HEK293 (cell line): ENCODE results near the gene HOXD10.
A peak's percentile ranks its signal among the peaks of the same experiment; 100 is the strongest.

ENCODE experiments used
- BCL11A ChIP-seq: fragments of 450-650 bp; formaldehyde crosslinking; IDR thresholded peaks from 2 replicates; pipeline ENCODE4 v1.5.1; 2016; ENCODE audit warnings: low read depth, missing biosample characterization, missing genetic modification characterization
- GLIS2 ChIP-seq: fragments of 450-650 bp; formaldehyde crosslinking; IDR thresholded peaks from 2 replicates; pipeline ENCODE4 v1.5.1; 2016; ENCODE audit warnings: missing biosample characterization, missing genetic modification characterization
- TCF7L2 ChIP-seq: IDR thresholded peaks from 2 replicates; pipeline ENCODE4 v1.6.1; 2011; ENCODE audit warnings: low read depth, mild to moderate bottlenecking, inconsistent platforms, low read length, moderate library complexity, borderline replicate concordance
- YY2 ChIP-seq: fragments of 450-650 bp; formaldehyde crosslinking; IDR thresholded peaks from 2 replicates; pipeline ENCODE4 v1.5.1; 2016; ENCODE audit warnings: missing biosample characterization, missing genetic modification characterization
- ZNF132 ChIP-seq: fragments of 450-650 bp; formaldehyde crosslinking; IDR thresholded peaks from 2 replicates; pipeline ENCODE4 v1.5.1; 2017; ENCODE audit warnings: missing biosample characterization, missing genetic modification characterization, borderline replicate concordance
- ZNF202 ChIP-seq: fragments of 450-650 bp; formaldehyde crosslinking; IDR thresholded peaks from 2 replicates; pipeline ENCODE4 v1.5.1; 2016; ENCODE audit warnings: missing biosample characterization, missing genetic modification characterization, borderline replicate concordance
- ZNF239 ChIP-seq: fragments of 450-650 bp; formaldehyde crosslinking; IDR thresholded peaks from 2 replicates; pipeline ENCODE4 v1.5.1; 2016; ENCODE audit warnings: missing biosample characterization, missing genetic modification characterization
- ZNF292 ChIP-seq: fragments of 450-650 bp; formaldehyde crosslinking; IDR thresholded peaks from 2 replicates; pipeline ENCODE4 v1.5.1; 2016; ENCODE audit warnings: low read depth, missing biosample characterization, missing genetic modification characterization, borderline replicate concordance
- ZNF324 ChIP-seq: fragments of 450-650 bp; formaldehyde crosslinking; IDR thresholded peaks from 2 replicates; pipeline ENCODE4 v1.5.1; 2016; ENCODE audit warnings: missing biosample characterization, missing genetic modification characterization
- ZNF341 ChIP-seq: fragments of 450-650 bp; formaldehyde crosslinking; IDR thresholded peaks from 2 replicates; pipeline ENCODE4; 2016; ENCODE audit warnings: low read depth, missing biosample characterization, missing genetic modification characterization
- ZNF394 ChIP-seq: fragments of 450-650 bp; formaldehyde crosslinking; IDR thresholded peaks from 2 replicates; pipeline ENCODE4 v1.5.1; 2016; ENCODE audit warnings: missing biosample characterization, missing genetic modification characterization, mild to moderate bottlenecking, moderate library complexity, borderline replicate concordance
- ZNF423 ChIP-seq: fragments of 450-650 bp; formaldehyde crosslinking; IDR thresholded peaks from 2 replicates; pipeline ENCODE4 v1.5.1; 2016; ENCODE audit warnings: missing biosample characterization, missing genetic modification characterization
- ZNF514 ChIP-seq: fragments of 450-650 bp; formaldehyde crosslinking; IDR thresholded peaks from 2 replicates; pipeline ENCODE4 v1.5.1; 2016; ENCODE audit warnings: missing biosample characterization, missing genetic modification characterization
- ZNF560 ChIP-seq: fragments of 450-650 bp; formaldehyde crosslinking; IDR thresholded peaks from 2 replicates; pipeline ENCODE4 v1.5.1; 2017; ENCODE audit warnings: missing biosample characterization, missing genetic modification characterization, borderline replicate concordance
- ZNF571 ChIP-seq: fragments of 450-650 bp; formaldehyde crosslinking; IDR thresholded peaks from 2 replicates; pipeline ENCODE4 v1.5.0; 2017; ENCODE audit warnings: missing biosample characterization, missing genetic modification characterization
- ZNF660 ChIP-seq: fragments of 450-650 bp; IDR thresholded peaks from 2 replicates; pipeline ENCODE4 v1.5.1; 2018; ENCODE audit warnings: missing biosample characterization, mild to moderate bottlenecking, missing genetic modification characterization
- ZNF670 ChIP-seq: fragments of 450-650 bp; formaldehyde crosslinking; IDR thresholded peaks from 2 replicates; pipeline ENCODE4 v1.5.1; 2016; ENCODE audit warnings: missing biosample characterization, missing genetic modification characterization, low read depth
- ZNF701 ChIP-seq: fragments of 450-650 bp; formaldehyde crosslinking; IDR thresholded peaks from 2 replicates; pipeline ENCODE4 v1.5.1; 2016; ENCODE audit warnings: missing biosample characterization, missing genetic modification characterization
- ZNF791 ChIP-seq: fragments of 450-650 bp; formaldehyde crosslinking; IDR thresholded peaks from 2 replicates; pipeline ENCODE4 v1.5.1; 2016; ENCODE audit warnings: missing biosample characterization, missing genetic modification characterization
- ZSCAN23 ChIP-seq: fragments of 450-650 bp; formaldehyde crosslinking; IDR thresholded peaks from 2 replicates; pipeline ENCODE4 v1.5.1; 2016; ENCODE audit warnings: missing biosample characterization, missing genetic modification characterization
- ZXDB ChIP-seq: fragments of 450-650 bp; formaldehyde crosslinking; IDR thresholded peaks from 2 replicates; pipeline ENCODE4 v1.5.1; 2016; ENCODE audit warnings: missing biosample characterization, missing genetic modification characterization
- TF ChIP-seq, protein P1 (sequence below): fragments of 450-650 bp; formaldehyde crosslinking; IDR thresholded peaks from 2 replicates; pipeline ENCODE4 v1.5.1; 2016; ENCODE audit warnings: missing biosample characterization, missing genetic modification characterization
- TF ChIP-seq, protein P2 (sequence below): fragments of 450-650 bp; formaldehyde crosslinking; IDR thresholded peaks from 2 replicates; pipeline ENCODE4 v1.5.1; 2017; ENCODE audit warnings: missing biosample characterization, missing genetic modification characterization
- TF ChIP-seq, protein P3 (sequence below): fragments of 450-650 bp; formaldehyde crosslinking; IDR thresholded peaks from 2 replicates; pipeline ENCODE4 v1.5.1; 2016; ENCODE audit warnings: missing biosample characterization, missing genetic modification characterization, borderline replicate concordance
- TF ChIP-seq, protein P4 (sequence below): fragments of 450-650 bp; formaldehyde crosslinking; IDR thresholded peaks from 2 replicates; pipeline ENCODE4 v1.5.1; 2016; ENCODE audit warnings: missing biosample characterization, missing genetic modification characterization, borderline replicate concordance
- TF ChIP-seq, protein P5 (sequence below): fragments of 450-650 bp; formaldehyde crosslinking; conservative IDR thresholded peaks from 2 replicates; pipeline ENCODE4 v1.5.1; 2016; ENCODE audit warnings: low read depth, missing biosample characterization, missing genetic modification characterization

HOXD10 gene

DNA sequence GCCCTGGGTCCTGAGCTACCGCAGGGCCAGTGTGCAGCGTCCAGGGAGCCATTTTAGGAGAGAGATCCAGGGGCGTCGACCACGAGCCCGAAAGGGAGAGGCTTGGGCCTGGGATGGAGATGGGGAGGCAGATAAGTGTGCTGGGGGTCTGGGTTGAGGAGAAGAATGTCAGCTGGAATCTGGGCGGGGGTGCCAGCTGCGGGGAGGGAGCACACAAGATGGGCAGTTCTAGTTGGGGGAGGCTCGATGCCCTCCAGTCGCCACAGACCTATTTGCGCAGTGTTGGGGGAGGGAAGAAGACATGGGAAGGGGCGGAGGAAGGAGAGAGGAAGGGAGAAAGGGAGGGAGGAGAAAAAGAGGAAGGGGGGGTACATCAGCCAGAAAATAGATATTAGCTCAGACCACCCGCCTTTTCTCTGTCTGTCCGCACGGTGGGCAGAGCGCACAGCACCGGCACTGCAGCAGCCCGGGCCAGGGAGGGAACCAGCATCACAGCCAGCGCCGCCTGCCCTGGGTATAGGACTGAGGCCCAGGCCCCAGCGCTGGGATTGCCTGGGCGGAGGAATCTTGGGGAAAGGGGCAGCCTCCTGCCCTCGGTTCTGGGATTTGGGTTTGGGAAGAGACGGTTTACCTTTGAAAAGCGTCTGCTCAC lies 11.4 kb upstream of the HOXD10 start (continued):
- TF ChIP-seq, protein P1, sequence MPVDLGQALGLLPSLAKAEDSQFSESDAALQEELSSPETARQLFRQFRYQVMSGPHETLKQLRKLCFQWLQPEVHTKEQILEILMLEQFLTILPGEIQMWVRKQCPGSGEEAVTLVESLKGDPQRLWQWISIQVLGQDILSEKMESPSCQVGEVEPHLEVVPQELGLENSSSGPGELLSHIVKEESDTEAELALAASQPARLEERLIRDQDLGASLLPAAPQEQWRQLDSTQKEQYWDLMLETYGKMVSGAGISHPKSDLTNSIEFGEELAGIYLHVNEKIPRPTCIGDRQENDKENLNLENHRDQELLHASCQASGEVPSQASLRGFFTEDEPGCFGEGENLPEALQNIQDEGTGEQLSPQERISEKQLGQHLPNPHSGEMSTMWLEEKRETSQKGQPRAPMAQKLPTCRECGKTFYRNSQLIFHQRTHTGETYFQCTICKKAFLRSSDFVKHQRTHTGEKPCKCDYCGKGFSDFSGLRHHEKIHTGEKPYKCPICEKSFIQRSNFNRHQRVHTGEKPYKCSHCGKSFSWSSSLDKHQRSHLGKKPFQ (tag by site-specific recombination): no peak
- TF ChIP-seq ZXDB (tag by site-specific recombination) (peak; percentile 70), ZNF560 (no peak), TCF7L2 (no peak), ZNF324 (no peak), ZNF660 (tag by site-specific recombination) (0 out of 2 replicates have a peak, but pooled peaks have one; percentile 35), GLIS2 (peak; percentile 74), ZNF514 (no peak), ZNF132 (tag by site-specific recombination) (no peak), ZNF701 (no peak), ZNF670 (no peak), YY2 (tag by site-specific recombination) (no peak; the same call in 1 of the 2 replicates), ZNF571 (tag by site-specific recombination) (no peak), ZNF292 (no peak), ZNF202 (tag by site-specific recombination) (no peak), ZNF394 (tag by site-specific recombination) (no peak), ZNF791 (no peak), BCL11A (tag by site-specific recombination) (0 out of 2 replicates have a peak, but pooled peaks have one; percentile 50), ZSCAN23 (tag by site-specific recombination) (no peak), ZNF341 (peak; percentile 95), ZNF239 (no peak), ZNF423 (no peak)
- TF ChIP-seq, protein P2, sequence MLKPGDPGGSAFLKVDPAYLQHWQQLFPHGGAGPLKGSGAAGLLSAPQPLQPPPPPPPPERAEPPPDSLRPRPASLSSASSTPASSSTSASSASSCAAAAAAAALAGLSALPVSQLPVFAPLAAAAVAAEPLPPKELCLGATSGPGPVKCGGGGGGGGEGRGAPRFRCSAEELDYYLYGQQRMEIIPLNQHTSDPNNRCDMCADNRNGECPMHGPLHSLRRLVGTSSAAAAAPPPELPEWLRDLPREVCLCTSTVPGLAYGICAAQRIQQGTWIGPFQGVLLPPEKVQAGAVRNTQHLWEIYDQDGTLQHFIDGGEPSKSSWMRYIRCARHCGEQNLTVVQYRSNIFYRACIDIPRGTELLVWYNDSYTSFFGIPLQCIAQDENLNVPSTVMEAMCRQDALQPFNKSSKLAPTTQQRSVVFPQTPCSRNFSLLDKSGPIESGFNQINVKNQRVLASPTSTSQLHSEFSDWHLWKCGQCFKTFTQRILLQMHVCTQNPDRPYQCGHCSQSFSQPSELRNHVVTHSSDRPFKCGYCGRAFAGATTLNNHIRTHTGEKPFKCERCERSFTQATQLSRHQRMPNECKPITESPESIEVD (tag by site-specific recombination): no peak
- TF ChIP-seq, protein P3, sequence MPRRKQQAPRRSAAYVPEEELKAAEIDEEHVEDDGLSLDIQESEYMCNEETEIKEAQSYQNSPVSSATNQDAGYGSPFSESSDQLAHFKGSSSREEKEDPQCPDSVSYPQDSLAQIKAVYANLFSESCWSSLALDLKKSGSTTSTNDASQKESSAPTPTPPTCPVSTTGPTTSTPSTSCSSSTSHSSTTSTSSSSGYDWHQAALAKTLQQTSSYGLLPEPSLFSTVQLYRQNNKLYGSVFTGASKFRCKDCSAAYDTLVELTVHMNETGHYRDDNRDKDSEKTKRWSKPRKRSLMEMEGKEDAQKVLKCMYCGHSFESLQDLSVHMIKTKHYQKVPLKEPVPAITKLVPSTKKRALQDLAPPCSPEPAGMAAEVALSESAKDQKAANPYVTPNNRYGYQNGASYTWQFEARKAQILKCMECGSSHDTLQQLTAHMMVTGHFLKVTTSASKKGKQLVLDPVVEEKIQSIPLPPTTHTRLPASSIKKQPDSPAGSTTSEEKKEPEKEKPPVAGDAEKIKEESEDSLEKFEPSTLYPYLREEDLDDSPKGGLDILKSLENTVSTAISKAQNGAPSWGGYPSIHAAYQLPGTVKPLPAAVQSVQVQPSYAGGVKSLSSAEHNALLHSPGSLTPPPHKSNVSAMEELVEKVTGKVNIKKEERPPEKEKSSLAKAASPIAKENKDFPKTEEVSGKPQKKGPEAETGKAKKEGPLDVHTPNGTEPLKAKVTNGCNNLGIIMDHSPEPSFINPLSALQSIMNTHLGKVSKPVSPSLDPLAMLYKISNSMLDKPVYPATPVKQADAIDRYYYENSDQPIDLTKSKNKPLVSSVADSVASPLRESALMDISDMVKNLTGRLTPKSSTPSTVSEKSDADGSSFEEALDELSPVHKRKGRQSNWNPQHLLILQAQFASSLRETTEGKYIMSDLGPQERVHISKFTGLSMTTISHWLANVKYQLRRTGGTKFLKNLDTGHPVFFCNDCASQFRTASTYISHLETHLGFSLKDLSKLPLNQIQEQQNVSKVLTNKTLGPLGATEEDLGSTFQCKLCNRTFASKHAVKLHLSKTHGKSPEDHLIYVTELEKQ (tag by site-specific recombination): no peak; the same call in 1 of the 2 replicates
- TF ChIP-seq, protein P4, sequence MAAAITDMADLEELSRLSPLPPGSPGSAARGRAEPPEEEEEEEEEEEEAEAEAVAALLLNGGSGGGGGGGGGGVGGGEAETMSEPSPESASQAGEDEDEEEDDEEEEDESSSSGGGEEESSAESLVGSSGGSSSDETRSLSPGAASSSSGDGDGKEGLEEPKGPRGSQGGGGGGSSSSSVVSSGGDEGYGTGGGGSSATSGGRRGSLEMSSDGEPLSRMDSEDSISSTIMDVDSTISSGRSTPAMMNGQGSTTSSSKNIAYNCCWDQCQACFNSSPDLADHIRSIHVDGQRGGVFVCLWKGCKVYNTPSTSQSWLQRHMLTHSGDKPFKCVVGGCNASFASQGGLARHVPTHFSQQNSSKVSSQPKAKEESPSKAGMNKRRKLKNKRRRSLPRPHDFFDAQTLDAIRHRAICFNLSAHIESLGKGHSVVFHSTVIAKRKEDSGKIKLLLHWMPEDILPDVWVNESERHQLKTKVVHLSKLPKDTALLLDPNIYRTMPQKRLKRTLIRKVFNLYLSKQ (tag by site-specific recombination): no peak
- TF ChIP-seq, protein P5, sequence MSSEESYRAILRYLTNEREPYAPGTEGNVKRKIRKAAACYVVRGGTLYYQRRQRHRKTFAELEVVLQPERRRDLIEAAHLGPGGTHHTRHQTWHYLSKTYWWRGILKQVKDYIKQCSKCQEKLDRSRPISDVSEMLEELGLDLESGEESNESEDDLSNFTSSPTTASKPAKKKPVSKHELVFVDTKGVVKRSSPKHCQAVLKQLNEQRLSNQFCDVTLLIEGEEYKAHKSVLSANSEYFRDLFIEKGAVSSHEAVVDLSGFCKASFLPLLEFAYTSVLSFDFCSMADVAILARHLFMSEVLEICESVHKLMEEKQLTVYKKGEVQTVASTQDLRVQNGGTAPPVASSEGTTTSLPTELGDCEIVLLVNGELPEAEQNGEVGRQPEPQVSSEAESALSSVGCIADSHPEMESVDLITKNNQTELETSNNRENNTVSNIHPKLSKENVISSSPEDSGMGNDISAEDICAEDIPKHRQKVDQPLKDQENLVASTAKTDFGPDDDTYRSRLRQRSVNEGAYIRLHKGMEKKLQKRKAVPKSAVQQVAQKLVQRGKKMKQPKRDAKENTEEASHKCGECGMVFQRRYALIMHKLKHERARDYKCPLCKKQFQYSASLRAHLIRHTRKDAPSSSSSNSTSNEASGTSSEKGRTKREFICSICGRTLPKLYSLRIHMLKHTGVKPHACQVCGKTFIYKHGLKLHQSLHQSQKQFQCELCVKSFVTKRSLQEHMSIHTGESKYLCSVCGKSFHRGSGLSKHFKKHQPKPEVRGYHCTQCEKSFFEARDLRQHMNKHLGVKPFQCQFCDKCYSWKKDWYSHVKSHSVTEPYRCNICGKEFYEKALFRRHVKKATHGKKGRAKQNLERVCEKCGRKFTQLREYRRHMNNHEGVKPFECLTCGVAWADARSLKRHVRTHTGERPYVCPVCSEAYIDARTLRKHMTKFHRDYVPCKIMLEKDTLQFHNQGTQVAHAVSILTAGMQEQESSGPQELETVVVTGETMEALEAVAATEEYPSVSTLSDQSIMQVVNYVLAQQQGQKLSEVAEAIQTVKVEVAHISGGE: no peak
